ENCODE results near the gene SMIM27.
"Not testable (repeated sequence)": the region's sequence is repeated elsewhere in the genome, so short reads cannot be mapped to it uniquely, and the experiment has no call there.

SMIM27 gene

DNA sequence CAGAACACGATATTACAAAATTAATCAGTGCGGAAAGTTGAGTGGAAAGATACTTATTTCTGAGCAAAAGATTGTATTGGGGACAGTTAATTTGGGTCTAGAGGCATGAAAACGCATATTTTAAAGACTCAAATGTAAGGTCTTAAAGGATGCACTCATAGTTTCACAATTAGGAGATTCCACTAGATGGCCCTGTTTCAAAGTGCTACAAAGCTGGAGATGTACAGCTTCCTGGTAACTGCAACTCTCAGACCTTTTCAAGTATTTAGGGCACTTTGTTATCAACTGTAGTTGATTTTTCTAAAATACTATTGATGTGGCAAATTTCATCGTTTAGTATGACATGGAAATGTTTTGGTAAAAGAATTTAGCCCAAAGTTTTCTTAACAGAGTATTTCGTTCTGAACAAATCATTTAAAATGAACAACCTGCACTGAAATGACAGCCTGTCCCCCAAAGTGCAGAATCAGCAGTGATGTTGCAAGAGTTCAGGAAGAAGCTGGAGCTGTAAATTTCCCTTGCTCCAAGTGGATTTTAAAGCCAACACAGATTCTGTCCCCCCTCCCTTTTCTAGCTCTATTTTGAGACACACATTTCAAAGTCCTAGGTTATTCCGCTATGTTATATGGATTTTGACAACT is 37.1 kb downstream of the SMIM27 start:
- in situ Hi-C loops (cut with HindIII; ENCODE audit: low pct_ligation_motif_present, low pct_unique_long_range_greater_than_20kb, low sequenced_read_pairs): no loop called here
- peak; percentile 55 for DNase-seq

DNA sequence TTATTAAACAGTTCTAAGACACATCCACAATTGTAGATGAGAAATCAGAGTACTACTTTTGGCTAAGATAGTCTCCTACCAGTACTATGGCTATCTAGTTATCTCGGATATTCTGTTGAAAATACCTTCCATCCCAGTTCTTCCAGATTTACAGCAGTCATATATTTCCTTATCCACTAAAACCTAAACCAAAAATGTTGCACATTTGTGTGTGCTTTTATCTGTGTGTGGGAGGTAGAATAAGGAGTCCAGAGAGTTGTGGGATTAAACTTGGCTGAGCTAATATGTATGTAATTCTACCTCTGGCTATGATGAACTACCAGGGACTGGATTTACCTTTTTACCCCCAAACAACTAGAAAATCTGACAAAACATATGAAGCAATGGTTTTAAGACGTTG is 38.3 kb downstream of the SMIM27 start:
- in situ Hi-C loops (cut with HindIII; ENCODE audit: low pct_ligation_motif_present, low pct_unique_long_range_greater_than_20kb, low sequenced_read_pairs): no loop called here
- DNase-seq: no peak

DNA sequence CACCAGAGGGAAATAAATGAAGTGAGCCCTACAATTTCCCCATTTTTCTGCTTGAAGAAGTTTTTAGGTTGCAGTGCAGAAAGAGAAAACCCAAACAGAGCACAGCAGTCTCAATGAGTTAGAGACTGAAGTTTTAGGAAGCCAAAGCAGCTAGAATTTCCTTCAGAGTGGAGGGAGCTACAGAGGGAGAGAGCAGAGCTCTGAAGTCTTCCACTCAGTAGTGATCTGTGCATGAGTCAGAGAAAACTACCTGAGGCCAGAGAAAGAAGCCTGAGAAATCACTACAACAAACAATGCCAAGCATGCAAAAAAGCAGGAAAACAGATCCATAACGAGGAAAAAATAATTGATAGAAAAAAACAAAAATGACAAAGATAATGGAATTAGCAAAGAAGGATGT is 38.8 kb downstream of the SMIM27 start:
- in situ Hi-C loops (cut with HindIII; ENCODE audit: low pct_ligation_motif_present, low pct_unique_long_range_greater_than_20kb, low sequenced_read_pairs): no loop called here
- no peak for DNase-seq

DNA sequence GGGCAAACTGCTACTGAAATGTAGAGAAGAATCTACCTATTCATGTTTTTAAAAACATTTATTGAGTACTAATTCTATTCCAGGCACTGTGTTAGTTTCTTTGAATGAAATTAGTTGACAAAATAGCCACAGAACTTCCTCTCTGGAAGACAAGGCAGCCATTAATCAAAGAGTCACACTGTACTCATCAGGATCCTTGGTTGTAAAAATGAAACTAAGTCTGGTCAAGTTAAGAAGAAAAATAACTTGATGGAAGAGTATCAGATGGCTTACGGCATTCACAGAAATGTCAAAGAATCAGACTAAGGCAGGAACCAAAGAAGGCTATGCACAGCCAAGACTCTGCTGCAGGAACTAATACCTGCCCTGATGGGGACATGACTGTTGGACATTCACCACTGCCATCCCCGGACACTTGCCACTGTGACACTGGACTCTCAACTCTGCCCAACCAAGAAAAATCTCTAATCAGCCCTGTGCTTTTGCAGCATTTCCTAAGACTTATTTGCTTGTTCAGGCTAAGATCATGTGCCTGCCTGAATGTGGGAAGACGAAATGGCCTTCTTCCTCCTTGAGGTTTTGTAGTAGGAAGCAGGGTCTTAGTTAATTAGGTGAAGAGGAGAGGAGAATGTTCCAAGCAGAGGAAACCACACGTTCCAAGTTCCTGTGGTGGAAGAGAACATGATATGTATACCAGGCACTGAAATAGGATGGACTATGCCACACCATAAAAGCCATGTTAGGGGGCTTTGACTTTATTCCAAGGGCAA is 44.2 kb downstream of the SMIM27 start:
- in situ Hi-C loops (cut with HindIII; ENCODE audit: low pct_ligation_motif_present, low pct_unique_long_range_greater_than_20kb, low sequenced_read_pairs): no loop called here

DNA sequence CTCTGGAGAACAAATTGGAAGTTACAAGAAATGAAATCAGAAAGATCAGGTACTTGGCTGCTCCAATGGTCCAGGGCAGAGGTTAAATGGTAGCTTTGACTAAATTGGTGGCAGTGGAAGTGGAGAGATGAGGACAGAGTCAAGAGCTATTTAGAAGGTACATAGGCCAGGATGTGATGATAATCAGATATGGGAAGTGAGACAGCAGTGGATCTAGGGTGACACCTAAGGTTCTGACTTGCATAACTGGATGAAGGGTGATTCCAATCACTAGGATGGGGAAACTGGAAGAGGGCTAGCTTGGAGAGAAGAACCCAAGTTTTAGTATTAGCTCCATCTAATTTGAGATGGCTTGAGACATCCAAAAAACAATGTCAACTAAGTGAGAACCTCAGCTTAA is 44.8 kb downstream of the SMIM27 start:
- in situ Hi-C loops (cut with HindIII; ENCODE audit: low pct_ligation_motif_present, low pct_unique_long_range_greater_than_20kb, low sequenced_read_pairs): no loop called here
- no peak for DNase-seq

More for the DNA sequence above, 44.2 kb downstream of the SMIM27 start:
- DNase-seq: no peak

DNA sequence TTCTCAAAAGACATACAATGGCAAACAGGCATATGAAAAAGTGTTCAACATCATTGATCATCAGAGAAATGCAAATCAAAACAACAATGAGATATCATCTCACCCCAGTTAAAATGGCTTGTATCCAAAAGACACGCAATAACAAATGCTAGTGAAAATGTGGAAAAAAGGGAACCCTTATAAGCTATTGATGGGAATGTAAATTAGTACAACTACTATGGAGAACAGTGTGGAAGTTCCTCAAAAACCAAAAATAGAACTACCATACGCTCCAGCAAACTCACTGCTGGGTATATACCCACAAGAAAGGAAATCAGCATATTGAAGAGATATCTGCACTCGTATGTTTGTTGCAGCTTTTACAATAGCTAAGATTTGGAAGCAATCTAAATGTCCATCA is 46.9 kb downstream of the SMIM27 start:
- in situ Hi-C loops (cut with HindIII; ENCODE audit: low pct_ligation_motif_present, low pct_unique_long_range_greater_than_20kb, low sequenced_read_pairs); DNase-seq: not testable (repeated sequence)
